HG03378 (cell line): ENCODE results near the gene DYTN.

Experiments used
- ATAC-seq: cut with Tn5 transposase; IDR thresholded peaks from one replicate; pipeline ENCODE4 v1.9.1; 2021; ENCODE audit warnings: mild to moderate bottlenecking, moderate library complexity; ENCODE audit not compliant: unreplicated experiment

The DYTN gene

DNA sequence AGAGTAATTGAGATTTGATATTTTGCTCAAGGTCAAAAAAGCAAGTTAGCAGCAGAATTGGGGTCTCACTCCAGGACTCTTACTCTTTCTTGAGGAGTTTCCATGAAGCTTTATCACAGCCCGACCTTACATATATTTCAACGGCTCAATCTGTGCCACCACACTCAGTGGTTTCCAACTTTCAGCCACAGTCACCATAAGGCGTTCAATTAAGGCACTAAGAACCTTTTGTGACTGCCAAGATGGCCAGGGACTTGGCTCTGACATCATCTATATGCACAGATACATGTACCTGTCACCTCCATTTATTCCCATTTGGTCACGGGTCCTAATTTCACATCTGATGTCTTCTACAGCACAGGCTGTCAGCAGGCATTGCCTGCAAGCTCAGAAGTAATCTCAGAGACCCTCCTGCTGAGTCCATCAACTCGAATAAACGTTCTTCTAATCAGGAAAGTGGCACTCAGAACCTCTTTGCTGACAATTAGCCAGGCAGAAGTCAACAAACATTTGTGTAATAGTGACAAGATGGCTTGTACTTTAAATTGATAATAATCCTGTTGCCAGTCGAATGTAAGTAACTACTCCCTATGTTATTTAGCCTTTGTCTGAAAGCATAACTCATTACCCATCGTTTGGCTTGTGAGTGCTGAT lies 16.1 kb downstream of the DYTN start:
- ATAC-seq: no peak

DNA sequence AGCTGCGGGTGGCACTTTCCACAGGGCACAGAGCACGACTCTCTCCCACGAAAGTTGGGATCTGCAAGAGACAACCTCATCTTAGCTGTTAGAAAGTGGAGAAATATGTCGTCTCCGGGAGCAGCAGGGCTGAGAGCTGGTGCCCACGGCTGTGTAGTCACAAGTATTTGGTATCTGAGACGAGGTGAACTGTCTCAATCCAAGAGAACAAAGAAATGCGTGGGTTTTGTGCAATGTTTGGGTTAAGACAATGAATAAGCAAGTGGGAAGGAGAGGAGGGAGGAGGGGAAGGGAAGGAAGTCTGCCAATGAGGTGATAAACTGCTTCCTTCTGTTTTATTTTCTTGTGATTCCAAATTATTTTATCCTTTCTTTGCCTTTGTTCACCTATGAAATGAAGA lies 18.0 kb downstream of the DYTN start:
- ATAC-seq: no peak

DNA sequence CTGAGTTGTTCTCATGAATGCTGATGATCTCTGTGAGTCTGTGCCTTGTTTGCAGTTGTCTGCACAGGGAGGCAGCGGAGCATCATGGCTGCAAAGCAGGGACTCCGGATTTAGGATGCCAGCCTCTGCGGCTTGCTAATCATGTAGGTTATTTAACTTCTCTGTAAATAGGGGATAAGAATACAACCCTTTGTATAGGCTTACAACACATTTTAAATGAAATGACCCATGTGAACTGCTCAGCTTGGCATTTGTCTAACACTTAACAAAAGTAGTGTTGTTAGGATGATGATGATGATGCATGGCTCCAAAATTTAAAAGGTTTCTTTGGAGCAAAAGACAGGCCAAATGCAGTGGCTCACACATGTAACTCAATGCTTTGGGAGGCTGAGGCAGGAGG lies 19.4 kb downstream of the DYTN start:
- ATAC-seq: no peak

DNA sequence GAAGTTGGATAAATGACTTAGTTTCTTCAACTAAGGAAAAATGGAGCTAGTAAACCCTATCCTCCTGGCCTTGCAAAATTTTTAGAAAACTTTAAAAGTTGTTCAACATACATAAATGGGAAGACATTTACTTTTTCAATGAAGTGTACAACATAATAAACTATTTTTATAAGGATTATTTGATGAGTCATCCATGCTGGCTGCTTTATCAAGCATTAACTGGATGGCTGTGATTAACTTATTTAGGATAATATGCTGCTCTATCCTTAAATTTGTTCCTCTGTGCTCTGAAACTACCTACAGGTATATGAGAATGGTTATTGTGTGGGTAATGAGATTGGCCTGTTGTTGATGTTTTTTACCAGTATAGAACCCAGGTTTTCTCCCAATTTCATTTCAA lies 21.3 kb downstream of the DYTN start:
- no peak for ATAC-seq

DNA sequence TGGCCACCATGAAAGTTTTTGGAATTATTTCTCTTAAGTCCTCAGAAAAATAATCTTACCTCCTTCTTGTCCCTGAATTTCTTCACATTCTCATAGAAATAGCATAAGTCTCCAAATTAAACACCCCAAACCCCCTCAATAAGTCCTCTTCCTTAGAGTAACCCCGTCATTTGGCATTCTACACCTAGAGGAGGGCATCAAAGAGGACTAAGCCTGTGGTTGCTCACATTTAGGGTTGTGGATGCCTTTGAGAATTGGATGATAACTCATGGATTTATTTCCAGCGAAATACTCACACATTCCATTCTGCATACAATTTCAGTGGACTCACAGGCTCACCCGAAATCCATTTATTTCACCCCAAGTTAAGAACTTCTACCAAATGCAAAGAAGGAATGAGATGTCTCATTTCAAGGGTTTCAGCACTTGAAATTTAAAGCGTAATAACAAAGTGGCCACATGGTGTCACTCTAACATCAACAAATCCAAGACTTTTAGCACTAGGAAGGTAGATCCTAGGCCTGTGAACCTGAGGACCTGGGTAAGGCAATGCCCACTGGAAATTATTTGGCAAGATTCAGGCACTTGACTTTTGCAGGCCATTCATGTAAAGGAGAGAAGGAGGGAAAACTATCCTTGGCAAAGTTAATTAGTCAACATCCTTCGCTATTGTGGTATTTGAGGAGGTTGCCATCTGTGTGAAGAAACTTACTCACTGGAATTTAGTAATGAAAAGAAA lies 24.6 kb downstream of the DYTN start:
- ATAC-seq: no peak

DNA sequence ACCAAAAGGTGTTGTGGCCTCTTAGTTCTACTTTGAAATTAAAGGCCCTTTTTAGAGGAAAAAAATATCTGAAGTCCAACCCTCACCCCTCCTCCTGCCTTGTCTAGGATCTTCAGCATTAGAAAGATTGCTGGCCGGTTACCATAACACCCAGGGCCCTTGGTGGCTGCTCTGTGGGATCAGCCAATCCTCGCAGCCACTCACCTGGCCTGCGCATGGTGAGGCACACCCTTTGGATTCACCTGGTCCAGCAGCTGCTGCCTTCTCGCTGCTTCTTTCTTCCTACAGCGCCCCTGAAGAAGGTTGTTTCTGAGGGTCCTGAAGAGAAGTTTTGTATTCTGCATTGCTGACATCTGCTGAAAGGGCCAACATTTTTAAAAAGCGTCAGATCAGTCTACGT lies 25.2 kb downstream of the DYTN start:
- ATAC-seq: no peak

DNA sequence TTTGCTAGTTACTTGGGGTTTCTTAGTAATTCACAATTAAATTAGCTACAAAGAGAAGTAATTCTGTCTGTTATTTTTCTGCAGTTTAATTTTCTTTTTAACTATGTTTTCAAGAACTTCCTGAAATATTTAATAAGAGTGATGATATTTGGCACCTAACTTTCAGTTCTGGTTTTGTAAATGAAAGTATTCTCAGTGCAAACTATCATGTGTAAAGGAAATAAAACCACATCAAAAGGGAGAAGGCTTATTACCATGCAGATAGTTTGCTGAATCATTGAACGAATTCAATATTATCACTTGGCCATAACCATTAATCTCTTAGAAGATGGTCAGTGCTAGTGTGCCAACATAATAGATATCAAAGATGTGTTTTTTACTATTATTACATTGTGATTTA lies 29.2 kb downstream of the DYTN start:
- ATAC-seq: no peak

DNA sequence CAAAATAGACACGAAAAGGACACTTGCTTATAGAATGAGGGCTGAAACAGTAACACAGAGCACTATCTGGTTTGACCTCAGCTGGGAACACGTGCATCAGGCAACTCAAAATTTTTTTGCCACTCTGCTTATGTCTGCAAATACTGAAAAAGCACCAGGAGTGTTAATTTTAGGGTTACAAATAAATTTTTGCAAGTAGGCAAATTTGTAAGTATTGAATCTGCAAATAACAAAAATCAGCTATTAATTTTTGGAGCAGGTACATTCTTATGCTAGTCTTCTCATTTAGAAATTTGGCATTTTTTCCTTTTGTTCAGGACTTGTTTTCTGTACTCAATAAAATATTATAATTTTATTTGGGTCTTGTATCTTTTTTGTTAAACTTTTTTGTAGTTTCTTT lies 29.7 kb downstream of the DYTN start:
- no peak for ATAC-seq

DNA sequence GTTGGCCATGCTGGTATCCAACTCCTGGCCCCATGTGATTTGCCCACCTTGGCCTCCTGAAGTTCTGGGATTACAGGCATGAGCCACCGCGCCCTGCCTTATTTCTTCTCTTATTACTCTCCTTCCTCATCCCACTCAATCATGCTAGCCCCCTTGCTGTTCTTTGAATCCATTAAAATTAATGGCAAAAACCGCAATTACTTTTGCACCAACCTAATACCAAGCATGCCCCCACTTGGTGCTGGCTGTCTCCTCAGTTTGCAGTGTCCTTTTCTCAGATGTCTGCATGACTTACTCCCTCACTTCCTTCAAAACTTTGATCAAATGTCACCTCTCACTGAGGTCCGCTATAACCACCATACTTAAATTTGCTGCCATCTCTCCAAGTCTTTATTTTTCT lies 34.6 kb downstream of the DYTN start:
- ATAC-seq: no peak

DNA sequence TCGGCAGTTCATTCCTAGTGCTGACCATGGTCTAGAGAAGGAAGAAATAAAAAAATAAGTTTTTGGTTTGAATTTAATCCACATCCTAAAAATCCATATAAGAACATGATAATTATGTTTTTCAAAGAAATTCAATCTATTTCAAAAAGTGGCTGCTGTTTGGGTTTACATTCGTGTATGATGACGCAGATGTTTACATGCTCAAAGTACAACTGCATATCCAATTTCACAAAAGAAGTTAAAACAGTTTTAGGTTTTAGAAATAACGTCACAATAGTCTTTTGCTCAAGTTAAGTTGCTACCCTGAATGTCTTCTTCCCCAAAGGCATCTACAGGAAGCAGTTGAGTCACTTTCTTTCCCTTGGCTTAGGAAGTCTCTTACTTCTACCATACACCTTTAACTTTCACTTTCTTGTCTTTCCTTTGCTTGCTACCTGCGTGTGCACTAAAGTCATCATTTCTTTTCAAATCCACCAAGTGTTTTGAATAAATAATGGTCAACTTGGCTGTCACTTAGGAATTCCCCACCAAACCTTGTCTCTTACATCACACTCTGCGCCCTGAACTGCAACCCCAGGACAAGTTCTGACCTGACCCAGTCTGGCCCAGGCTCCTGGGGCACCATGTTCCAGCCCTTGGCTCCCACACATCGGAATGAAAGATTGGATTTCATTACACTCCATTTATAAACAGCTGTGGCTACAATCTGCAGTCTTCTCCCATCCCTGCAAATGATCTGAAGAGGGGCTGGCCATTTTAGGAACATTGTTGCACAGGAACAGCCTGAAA lies 47.5 kb downstream of the DYTN start:
- no peak for ATAC-seq

DNA sequence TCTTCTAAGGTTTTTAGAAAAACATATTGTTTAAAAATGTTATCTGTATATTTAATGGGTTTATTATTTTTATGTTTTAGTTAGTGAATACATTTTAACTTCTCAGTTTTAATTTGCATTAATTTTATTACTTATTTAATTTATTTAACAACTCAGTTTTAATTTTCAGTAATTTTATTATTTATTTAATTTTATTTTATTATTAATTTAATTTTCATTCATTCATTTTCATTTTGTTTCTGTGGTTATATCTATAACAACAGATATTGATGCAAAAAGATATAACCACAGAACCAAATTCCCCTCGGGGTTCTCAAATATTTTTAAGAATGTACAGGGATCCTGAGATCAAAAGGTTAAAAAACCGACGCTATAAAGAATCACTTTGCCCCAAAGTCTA lies 52.9 kb downstream of the DYTN start:
- ATAC-seq: no peak

DNA sequence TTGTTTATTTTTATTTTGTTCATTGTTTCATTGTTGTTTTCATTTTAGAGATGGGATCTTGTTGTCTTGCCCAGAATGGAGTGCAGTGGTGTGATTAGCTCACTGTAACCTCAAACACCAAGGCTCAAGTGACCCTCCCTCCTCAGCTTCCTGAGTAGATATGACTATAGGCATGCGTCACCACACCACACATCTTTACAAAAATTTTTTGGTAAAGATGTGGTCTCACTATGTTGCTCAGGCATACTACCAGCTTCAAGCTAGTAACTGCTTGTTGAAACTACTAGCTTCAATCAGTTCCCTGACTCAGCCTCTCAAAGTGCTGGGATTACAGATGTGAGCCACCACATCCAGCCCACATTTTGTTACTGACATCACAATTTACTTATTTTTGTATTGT lies 61.1 kb downstream of the DYTN start:
- no peak for ATAC-seq

DNA sequence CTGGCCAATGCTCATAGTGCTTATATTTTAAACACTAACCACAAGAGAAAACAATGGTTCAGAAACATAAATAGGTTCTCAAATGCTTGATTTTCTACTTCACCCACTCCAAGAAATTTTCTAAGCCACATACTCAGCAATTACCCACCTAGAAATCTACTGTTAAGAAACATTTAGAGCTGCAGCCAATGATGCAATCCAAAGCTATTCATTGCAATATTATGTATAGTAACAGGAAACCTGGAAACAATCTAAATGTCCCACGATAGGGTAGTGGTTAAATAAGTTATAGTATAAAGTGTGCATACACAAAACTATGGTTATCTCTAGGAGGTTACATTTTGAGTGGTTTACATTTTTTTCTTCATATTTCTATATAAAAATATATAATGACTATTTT lies 70.2 kb downstream of the DYTN start:
- no peak for ATAC-seq

DNA sequence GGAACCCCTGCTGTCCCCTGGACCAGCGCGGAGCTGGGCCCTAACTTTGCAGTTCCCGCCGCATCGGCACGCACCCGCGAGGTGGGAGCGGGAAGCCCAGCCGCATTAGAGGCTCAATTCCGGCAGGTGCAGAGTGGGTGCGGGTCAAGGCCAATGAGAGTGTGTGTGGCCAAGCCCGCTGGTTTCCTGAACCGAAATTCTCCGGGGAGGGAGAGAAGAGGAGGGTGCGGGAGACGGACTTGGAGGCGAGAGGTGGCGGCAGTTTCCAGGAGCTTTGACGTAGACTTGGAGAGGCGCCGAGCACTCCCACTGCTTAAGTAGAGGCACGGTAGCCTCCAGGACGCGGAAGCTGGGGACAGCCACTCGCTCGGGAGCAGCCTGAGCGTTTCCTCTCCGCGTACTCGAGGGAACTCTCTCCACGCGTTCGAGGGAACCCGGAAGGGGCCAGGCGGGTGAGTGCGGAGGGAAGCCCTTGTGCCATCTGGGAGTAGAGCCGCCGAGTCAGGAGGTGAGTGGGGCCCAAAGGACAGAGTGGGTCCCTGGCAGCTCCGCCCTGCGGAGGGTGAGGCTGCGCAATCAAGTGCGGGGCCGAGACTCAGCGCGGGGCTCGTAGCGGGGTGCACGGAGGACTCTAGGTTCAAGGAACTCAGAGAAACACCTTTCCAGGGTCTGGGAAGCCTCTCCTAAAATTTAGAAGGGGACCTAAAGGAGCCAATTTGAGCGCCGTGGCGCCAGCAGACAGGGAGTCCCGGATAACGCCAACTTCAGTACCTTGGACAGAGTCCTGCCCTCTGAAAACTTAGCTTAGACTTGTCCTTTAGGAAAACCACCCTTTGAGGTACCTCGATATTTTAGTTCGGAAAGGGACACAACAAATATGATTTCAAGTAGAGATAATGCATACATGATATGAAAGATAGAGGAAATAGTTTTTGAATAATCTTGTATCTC lies 75.8 kb downstream of the DYTN start, which contains the start of gene FAM237A:
TSS of gene FAM237A (plus strand) at position 413 of the 951 bp plus-strand sequence. CDS start 1,750 bp downstream, outside the sequence.
- no peak for ATAC-seq

DNA sequence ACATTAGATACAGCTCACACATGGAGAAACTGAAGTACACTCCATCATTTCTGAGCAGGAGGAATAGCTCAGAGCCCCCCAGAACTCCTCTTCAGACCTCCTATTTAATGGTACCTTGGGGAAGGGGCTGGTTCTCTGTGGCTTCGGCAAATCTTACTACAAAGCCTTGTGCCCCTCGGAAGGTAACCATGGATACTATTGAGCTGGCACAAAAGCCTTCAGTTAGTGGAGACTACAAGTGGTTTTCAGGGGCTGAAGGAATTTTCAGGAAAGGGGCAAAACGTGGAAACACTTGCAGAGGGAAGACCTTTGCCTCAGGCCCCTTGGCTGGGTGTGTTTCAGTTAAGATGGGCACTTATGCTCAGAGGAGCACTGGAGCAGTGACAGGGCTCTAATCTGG lies 77.0 kb downstream of the DYTN start:
- ATAC-seq: no peak

DNA sequence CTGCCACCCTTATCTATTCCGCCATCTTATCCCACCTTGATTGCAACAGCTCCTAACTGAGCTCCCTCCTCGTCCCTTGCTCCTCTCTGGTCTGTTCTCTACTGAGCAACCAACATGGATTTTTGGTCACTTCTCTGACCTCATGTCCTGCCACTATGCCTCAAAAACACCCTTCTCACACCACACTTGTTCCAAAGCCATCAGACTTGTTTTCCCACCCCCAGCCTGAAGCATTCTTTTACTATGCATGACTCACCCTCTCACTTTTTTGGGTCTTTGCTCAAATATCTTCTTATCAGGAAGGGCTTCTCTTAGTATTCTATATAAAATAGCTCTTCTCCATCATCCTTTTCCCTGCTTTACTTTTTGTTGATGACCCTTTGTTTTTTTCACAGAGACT lies 78.6 kb downstream of the DYTN start:
- ATAC-seq: no peak

DNA sequence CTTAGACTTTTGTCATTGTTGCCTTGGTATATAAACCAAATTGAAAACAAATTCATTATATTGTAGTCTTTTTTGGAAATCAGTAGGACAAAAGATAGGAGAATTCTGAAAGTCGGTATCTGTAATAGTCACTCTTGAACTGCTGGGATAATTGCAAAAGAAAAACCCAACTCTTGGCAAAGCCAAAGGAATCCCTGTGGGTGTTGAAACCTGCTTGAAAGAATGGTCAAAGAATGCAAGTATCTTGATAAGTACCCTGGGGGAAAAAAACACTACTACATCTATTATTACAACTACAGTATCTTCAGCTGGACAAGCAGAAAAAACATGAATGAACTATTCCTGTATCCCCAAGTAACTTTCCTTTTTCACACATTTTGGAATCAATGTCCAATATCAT lies 83.2 kb downstream of the DYTN start:
- no peak for ATAC-seq

DNA sequence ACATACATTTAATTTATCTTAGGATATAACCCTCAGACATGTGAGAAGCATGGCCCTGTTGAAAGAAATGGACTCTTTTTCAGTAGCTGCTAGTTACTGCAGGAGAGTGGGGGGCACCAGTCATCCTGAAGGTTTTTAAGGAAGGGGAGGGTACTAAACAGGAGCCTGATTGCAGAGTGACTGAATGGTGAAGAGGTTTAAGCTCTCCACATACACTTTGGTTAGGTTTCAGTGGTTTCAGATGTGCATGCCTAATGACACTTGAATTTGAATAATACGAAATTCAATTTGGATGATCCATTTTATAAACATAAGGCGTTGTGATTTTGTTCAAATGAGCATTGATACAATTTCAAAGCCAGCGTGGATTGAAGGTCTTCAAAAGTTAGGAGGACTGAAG lies 86.9 kb downstream of the DYTN start:
- ATAC-seq: no peak

DNA sequence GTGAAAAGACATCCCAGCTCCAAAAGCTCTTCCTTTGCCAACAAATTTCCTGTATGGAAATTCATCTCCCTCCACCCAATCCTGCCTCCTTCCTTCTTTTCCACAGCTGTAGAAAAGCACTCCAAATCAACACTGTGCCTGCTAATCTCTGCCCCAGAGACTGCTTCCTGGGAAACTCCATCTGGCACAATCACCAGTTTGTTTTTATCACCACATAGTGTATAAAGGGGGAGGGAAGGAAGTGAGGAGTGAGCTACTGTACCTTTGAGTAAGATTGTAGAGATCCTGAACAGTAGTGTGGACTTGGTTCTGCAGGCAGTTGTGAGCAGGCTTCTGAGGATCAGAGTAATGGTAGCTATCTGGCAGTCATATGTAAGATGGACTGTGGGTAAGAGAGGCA lies 90.6 kb downstream of the DYTN start:
- no peak for ATAC-seq

DNA sequence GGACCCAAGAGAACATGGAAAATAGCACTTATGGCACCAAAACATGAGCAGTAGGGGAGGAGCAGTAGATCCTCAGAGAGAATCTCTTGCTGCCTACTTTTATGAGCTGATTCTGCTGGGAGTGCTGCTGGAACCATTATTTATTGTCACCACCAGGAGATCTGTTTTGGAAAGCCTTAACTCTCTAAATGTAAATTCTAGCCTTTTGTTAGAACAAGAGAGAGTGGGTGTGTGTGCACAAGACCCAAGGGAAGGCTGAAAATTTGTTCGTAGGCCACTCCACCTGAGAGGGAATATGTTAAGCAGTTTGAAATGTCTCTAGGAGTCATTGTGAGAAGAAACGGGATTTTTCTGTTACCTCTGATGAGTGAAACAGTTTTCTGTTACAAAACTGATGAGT lies 92.1 kb downstream of the DYTN start:
- ATAC-seq: no peak

DNA sequence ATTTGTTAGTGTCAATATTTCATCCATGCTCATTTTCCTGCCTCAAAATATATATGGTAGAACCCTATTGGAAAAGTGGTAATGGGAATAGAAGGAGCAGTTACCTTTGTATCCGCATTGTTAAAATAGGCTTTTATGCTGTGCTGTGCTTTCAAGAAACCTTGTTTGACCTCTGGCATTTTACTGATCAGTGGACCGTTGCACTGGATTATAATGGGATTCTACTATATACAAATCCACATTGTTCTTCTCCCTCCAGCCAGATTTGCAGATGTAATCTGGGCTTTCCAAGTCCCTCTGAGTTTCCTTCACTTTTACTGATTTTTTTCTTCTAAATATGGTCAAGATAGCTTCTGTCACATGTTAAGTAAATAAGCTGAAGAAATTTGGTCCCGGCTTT lies 99.2 kb downstream of the DYTN start:
- no peak for ATAC-seq
